NCI-H1694 treated with DMSO at 0.1 percent for 48 hours (cell line): ENCODE results near the gene BIK.
A peak's percentile ranks its signal among the peaks of the same experiment; 100 is the strongest.
"Not testable (repeated sequence)": the region's sequence is repeated elsewhere in the genome, so short reads cannot be mapped to it uniquely, and the experiment has no call there.

Experiments used
- DNase-seq: peaks from one replicate; lab custom pipeline; 2025; lab: John Stamatoyannopoulos, UW

BIK gene, protein sequence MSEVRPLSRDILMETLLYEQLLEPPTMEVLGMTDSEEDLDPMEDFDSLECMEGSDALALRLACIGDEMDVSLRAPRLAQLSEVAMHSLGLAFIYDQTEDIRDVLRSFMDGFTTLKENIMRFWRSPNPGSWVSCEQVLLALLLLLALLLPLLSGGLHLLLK

DNA sequence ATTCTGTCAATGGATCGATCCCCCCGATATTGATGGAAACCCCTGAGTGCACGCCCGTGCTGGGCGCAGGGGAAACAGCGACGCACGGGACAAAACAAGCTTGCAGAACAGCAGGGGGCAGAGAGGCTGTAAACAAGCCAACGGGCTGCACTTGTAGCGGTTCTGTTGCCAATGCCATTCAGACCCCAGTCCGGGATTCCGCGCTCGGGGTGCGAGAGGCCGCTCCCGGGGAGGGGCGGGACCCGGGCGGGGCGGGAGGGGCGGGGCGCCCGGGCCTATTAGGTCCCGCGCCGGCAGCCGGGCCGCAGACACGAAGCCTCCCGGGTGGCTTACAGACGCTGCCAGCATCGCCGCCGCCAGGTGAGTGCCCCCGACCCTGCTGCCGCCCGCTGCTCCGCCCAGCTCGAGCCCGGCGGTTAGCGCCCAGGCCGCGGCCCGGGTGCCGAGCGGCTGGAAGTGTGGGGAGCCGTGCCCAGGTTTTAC is at the start of gene BIK:
Gene BIK (plus strand): TSS at position 307 of the 483 bp plus-strand sequence. CDS start 13,273 bp downstream, outside the sequence.
- peak; percentile 17 for DNase-seq

DNA sequence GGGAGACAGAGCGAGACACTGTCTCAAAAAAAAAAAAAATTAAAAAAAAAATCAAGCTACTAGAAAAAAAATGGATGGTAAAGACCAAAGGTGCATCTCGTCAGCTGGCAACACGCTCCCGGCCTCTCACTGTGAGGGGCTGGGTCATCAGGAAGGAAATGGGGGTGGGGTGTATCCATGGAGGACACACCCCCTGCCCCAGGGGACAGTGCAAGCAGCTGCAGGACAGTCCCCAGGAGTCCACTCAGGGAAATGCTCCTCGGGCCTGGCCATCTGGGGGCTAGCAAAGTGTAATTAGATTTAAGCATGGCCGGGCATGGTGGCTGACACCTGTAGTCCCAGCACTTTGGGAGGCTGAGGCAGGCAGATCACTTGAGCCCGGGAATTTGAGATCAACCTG is 44.4 kb upstream of the BIK start:
- no peak for DNase-seq

DNA sequence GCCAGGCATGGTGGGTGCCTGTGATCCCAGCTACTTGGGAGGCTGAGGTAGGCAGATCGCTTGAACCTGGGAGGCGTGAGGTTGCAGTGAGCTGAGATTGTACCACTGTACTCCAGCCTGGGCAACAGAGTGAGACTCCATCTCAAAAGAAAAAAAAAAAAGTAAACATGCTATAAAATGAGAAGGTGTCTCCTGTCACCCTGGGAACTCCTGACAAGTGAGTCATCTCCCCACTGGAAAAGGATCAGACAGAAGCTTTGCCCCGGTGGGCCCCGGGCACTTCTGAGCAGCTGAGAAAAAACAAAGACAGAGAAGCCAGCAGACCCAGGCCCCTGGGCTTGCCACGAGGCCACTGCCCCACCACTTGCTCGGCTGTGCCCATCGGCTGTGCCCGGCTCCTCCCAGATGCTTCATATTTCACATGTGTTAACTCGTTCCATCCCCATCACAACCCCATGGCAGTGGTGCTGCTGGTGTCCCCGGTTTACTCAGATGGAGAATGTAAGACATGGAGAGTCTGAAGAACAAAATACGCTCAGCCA is 43.6 kb upstream of the BIK start:
- no peak for DNase-seq

DNA sequence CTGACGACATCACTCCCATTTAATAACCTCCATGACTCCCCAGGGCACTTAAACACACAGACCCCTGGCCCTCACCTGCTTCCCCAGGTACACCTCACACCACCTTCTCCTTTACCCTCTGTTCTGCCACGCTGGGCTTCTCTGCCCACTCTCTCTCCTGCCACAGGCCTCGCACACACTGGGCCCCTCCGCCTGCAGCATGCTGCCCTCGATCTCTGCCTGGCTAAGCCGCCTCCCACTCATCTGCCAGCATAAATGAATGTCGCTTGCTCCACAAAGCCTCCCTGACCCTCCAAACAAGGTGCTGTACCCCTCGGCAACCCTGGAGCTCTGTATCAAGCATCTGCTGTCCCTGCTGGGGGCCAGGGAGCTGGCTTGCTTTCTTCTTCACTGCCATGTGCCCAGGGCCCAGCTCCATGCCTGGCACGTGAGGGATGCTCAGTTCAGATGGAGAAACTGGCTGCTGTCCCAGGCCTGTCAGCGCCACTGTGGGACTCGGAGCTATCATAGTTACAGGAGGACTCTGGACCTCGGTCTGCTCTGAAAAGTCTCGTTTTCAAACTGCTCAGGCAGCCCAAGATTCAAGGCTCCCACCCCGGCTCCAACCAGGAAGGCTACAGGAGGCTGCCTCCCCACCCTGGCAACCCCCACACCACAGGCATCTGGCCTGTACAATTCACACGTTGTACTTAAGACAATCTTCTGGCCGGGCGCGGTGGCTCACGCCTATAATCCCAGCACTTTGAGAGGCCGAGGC is 33.3 kb upstream of the BIK start:
- peak; percentile 74 for DNase-seq

DNA sequence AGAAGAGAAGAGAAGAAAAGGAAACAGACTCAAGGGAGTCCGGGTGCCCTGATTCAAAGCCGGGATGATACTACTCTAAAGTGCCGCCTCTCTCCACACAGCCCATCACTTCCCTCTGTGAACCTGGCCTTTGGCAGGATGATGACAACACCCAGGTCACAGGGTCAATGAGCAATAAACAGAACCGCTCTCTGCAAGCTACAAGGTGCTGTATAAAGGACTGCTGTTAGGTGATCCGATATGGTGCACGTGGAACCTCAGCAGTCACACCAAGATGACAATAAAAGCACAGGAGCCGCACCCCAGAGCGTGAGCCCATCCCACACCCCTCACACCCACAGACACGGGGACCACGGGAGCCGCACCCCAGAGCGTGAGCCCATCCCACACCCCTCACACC is 32.0 kb upstream of the BIK start:
- no peak for DNase-seq

DNA sequence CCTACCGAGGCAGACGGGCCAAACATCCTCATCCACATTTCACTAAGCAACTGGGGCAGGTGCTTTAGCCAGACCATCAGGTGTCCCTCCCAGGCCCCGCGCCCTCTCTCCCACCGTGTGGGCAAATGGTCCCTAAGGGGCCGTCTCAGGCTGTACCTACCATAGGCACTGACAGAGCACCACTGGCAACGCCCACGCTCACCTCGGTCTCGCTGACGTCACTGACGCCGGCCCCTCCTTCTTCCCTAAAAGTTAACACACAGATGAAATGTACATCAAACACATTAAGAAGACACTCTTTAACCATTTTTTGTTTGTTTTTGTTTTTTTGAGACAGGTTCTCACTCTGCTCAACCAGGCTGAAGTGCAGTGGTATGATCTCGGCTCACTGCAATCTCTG is 30.8 kb upstream of the BIK start:
- no peak for DNase-seq

DNA sequence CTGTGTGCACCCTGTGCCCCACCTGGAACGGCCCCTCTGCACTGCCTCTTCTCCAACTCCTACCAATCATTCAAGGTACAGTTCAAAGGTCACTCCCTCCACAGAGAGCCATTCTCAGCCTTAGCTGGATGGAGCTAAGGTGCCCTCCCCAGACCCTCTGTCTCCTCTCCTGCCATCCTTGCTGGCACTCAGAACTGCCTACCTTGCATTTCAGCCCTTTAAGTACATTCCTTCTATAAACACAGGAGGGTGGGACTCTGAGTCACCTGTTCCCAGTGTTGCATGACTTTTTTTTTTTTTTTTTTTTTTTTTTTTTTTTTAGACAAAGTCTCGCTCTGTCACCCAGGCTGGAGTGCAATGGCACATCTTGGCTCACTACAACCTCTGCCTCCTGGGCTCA is 29.9 kb upstream of the BIK start:
- DNase-seq = no peak

DNA sequence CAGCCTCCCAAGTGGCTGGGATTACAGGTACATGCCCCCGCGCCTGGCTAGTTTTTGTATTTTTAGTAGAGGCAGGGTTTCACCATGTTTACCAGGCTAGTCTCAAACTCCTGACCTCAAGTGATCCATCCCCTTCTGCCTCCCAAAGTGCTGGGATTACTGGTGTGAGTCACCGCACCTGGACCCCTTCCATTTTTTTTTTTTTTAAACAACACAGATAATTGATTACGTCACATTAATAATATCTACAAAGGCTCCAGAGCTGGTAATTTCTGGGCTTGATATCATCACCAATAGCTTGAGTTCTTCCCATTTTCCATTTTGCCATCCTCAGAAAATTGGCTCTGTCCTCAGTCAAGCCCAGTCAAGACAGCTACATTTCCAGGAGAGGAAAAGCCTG is 28.6 kb upstream of the BIK start:
- no peak for DNase-seq

DNA sequence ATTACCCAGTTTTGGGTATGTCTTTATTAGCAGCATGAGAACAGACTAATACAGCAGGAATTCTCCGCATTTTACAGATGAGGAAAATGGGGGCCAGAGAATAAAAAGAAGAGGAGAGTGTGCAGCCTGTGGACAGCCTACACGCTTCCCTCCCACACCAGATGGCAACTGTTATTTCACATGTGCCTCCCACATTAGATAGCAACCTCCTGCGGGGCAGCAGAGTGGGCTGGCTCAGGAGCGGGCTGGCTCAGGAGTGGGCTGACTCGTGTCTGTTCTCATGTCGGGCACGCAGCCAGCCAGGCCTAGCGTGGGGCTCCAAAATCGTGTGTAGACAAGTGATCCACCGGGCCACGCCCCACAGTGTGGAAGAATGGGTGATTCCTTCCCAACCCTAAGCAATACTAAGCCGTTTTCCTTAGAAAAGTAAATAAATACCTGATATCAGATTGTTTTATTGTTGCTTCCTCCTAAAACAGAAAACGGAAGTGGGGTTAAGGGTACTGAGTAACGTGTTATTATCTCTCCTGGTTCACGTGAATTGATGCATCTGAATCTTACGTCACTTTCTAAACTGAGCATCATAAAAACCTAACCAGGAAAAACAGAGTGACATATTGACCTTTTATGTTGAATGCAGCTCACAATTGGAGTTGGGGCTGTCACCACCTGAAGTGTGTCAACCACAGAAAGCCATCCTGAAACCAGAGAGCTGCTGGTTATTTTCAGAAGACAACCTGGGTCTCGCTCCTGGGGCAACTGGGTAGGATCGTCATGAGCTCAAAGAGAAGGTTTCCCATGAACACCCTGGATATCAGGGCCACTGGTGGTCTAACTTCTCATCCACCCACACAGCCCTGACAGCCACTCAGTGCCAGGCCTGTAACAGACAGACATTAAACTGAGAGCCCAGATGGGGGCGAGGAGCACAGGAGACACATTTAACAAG is 24.6 kb upstream of the BIK start:
- DNase-seq = no peak

DNA sequence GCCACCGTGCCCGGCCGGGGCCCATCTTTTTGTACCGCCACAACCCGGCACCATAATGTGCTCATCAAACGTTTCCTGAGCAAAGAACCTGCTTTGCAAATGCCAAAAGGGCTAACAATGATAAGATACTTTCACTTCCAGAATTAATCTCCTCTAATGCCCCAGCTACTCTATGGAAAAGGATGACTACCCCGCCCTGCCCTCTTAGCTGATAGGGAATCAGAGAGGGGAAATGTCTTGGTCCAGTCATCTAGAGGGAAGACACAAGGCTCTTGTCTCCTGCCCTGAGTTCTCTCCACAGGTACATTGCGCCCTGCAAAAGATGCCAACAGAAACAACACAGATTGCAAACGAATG is 21.9 kb upstream of the BIK start:
- peak; percentile 34 for DNase-seq

DNA sequence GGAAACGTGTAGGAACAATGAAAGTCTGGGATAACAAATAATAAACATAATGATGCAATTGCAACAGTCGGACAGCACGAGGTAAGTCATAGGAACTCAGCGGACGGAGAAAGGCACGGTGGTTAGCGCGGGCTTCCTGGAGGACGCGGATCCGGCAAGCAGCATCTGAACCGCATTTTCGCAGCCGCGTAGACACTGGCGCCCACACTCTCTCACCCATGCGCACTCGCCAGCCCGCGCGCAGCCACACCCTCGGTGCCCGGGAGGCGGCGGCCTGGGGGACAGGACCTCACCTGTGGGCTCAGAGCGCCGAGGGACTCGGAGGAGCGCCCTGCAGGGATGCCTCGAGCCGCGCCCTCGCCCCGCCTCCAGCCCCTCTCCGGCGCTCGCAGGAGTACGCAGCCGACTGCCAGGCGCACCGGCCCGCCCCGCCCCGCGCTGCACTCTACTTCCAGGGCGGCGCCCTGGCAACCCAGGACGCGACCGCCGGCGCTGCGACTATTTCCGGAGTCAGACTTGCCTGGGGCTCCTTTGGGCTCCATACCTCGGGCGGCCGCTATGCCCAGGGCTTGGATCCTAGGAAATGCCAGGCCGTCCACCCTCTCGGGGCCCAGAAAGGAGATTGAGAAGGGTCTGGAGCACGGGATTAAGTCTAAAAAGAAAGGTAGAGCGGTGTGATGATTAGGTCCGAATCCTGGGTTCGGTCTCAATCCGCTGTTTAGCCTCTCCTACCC is 21.4 kb upstream of the BIK start, which contains the start of gene TTLL1:
Gene TTLL1 (minus strand): TSS at position 408 of the 734 bp plus-strand sequence. CDS start 13,805 bp downstream, outside the sequence.
- peak; percentile 84 for DNase-seq

DNA sequence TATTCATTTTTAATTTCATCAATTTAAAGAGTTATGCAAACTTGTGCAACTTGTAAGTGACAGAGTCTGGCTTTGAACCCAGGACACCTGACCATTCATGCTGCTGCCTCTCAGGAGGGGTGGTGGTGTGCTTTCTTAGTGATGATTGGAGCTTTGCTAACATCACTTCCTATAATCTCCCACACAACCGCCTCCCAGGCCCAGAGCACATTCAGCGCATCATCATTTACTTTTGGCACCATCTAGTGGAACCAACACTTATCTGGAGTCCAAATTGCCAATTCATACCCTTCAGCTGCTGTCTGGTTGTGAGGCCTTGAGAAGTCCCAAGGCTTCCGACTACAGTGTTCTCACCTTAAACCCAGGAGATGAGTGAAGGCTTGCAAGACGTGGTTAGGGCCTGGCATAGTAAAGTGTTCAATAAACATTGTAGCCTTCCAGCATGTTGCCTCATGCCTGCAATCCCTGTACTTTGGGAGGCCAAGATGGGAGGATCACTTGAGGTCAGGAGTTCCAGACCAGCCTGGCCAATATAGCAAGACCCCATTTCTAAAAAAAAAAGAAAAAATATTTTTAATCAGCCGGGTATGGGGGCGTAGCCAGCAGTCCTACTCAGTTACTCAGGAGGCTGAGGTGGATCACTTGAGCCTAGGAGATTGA is 20.3 kb upstream of the BIK start:
- DNase-seq = peak; percentile 93

DNA sequence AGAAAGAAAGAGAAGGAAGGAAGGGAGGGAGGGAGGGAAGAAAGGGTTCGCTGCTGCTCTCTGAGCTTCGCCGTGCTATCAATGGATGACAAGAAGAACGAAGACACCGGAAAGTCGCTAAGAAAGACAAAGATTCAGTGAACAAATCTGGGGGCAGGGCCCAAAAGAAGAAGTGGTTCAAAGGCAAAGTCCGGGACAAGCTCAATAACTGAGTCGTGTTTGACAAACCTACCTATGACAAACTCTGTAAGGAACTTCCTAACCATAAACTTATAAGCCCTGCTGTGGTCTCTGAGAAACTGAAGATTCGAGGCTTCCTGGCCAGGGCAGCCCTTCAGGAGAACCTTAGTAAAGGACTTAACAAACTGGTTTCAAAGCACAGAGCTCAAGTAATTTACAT is 18.5 kb upstream of the BIK start:
- no peak for DNase-seq

DNA sequence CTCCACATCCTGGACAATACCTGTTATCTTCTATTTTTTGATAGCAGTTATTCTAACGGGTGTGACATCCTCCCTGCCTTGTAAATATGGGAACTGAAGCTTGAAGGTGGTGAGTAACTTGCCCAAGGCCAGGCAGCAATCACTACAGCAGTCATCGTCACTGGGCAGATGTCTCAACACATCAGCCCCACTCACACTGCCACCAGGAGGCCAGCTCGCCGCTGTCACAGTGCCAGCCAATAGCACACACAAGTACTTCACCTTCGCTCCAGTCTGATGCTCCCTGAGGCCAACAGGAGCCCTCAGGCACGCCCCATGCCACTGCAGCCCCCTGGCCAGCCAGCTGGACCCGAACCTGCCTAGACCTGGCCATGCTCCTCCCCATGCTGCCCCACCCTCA is 16.5 kb upstream of the BIK start:
- DNase-seq = no peak

DNA sequence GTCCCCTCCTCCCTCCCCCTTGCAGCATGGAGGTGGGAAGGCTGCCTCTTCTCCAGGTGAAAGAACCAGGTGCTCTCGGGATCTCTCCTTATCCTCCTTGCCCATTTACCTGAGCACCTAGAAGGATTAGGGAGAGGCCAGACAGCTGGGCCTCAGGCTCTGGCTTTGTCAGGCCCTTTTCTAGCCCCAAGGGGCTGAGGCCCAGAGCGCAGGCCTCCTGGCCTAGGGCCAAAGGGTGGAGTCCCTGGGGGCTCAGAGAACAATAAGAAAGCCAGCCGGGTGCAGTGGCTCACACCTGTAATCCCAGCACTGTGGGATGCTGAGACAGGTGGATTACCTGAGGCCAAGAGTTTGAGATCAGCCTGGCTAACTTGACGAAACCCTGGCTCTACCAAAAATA is 16.0 kb upstream of the BIK start:
- no peak for DNase-seq

DNA sequence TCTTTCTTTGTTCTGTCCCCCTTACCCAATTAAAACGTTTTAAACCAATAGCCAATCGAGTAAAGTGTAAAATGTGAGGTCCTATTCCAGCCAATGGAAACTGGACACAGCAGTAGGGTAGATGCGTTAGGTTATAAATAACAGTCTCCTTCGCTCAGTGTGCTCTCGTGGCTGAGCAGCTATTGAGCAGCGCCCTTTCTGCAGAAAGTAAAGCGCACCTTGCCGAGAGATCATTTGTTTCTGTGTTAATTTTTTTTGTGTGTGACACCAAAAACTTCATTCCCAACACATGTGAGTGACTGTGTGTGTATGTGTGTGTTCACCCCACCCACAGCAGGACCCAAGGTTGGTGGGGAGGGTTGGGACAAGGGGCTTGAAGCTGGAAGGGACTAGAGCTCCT is 14.1 kb upstream of the BIK start:
- no peak for DNase-seq

DNA sequence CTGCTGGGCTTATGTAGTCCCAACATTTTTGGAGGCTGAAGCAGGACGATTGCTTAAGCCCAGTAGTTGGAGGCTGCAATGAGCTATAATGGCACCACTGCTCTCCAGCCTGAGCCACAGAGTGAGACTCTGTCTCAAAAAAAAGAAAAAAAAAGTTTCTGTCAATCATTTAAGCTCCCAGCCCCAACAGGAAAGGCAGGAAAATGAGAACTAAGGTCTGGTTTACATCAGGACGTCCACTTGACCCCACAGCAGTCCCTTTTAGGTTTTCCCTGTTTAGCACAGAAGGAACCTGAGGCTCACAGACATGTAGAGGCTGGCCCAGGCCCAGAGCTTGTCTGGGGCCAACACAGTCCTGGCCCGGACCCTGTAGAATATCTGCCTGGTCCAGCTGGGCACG is 12.2 kb upstream of the BIK start:
- no peak for DNase-seq

DNA sequence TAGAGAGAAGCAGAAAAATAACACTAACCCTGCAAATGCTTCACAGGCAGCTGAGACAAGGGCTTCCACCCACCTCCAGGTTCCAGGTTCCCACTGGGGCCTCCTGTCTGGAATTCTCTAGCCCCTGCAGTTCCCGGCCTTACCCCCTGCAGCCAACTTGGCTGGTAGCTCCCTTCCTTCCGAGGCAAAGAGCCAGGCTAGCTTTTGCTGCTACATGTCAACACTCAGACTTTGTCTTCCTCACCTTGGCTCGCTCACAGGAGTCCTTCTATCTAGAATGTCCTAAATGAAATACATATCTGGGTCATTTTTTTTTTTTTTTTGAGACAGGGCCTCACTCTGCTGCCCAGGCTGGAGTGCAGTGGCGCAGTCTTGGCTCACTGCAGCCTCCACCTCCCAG is 11.5 kb upstream of the BIK start:
- DNase-seq = no peak

DNA sequence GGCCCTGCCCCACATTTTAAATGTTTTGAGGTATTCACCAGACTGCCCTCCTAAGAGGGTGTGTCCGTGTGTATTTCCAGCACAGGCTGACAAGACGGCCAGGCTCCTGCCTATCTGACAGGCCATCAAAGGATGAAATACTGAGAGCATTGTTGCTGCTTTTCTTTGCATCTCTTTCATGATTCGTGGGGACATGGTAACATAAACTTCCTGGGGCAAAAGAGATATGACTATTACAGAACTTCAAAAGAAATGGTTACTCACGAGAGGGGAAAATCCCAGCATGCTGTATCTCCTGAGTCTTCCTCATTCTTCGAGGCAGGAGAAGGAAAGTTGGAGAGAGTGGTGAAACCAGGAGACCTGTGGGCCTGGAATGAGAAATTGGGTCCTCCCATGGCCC is 10.3 kb upstream of the BIK start:
- DNase-seq = no peak

DNA sequence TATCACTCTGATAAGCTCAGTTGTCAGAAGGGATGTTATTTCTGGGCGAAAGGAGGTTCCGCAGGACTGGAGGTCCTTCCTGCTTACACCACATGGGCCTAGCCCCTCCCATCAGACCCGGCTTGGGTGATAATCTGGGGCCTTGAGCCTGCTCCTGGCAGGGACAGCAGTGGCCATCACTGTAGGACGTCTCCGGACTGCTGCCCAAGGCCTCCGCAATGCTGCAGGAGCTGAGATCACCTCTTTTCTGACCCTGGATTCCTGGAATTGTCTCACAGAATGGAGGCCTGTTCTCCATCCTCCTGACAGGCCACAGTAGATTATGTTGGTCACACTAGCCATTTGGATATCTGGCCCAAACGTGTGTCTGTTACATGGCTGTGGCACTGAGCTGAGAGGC is 9.2 kb upstream of the BIK start:
- no peak for DNase-seq

DNA sequence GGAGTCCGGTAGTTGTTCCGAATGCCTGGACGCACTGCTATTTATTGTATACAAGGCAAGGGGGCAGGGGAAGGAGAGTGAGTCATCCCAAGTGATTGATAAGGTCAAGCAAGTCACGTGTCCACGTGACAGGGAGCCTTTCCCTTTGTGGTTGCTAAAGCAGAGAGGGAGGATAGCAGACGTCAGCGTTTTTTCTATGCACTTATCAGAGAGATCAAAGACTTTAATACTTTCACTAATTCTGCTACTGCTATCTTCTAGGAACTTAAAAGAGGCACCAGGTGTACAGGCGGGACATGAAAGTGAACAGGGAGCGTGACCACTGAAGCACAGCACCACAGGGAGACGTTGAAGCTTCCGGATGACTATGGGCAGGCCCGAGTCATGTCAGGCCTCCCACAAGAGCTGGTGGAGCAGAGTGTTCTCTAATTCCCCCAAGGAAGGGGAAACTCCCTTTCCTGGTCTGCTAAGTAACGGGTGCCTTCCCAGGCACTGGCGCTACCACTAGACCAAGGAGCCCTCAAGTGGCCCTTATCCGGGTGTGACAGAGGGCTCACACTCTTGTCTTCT is 6.4 kb upstream of the BIK start:
- not testable (repeated sequence) for DNase-seq
